ENCODE results near the gene FEN1.
A peak's percentile ranks its signal among the peaks of the same experiment; 100 is the strongest.

The FEN1 gene

DNA sequence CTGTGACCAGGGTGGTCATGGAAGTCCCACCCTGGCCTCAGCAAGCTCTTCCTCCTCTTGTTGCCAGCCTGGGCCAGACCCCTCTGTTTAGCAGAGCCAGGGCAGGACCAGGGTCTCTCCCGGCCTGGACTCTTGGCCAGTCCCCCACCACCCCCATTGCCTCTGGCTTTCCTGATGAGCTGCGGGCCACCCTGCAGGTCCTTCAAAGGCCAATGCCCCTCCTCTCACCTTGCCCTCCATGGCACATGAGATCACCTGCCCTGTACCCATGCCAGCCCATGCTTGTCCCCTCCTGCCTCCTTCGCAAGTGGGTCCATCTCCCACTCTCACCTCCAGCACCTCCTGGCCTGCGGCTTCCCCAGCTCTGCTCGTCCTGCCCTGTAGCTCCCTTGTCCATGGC, 45.8 kb downstream of the FEN1 start:
- DNase-seq = no peak

DNA sequence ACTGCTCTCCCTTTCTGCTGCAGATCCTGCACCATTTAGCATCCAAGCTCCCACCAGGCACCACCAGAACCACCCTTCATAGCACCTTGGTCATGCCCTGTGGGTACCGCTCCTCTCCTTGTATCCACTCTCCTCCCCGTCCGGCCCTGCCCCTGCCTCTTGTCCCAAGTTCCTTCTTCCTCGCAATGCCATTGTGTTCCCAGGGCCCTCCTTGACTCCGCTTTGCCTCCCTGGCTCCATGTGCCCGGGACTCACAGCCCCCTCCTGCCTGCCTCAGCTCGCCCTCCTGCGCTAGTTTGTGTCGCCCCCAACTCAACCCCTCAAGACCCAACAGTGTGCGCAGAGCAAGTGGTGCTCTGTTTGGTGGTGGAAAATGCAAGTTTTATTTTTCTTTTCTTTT, 46.2 kb downstream of the FEN1 start:
- no peak for DNase-seq

DNA sequence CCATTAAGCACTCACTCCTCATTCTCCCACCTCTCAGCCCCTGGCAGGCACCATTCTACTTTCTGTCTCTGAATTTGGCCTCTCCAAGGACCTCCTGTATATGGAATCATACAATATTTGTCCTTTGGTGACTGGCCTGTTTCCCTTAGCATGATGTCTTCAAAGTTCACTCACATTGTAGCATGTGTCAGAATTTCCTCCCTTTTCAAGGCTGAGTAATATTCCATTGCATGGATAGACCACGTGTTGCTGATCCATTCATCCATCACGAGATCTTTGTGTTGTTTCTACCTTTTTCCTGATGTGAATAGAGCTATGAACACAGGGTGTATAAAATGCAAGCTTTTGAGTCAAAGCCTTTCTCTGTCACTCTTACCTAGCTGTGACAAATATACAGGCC, 47.0 kb downstream of the FEN1 start:
- no peak for DNase-seq

DNA sequence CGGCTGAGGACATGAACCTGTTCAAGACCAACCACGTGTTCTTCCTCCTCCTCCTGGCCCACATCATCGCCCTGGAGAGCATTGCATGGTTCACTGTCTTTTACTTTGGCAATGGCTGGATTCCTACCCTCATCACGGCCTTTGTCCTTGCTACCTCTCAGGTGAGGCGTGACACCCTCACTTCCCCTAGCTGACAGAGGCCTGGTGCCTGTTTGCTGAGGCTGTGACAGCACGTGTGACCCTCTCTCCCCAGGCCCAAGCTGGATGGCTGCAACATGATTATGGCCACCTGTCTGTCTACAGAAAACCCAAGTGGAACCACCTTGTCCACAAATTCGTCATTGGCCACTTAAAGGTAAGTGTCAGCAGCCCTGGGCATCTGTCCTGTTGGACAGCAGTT, 47.7 kb downstream of the FEN1 start:
- DNase-seq = no peak

DNA sequence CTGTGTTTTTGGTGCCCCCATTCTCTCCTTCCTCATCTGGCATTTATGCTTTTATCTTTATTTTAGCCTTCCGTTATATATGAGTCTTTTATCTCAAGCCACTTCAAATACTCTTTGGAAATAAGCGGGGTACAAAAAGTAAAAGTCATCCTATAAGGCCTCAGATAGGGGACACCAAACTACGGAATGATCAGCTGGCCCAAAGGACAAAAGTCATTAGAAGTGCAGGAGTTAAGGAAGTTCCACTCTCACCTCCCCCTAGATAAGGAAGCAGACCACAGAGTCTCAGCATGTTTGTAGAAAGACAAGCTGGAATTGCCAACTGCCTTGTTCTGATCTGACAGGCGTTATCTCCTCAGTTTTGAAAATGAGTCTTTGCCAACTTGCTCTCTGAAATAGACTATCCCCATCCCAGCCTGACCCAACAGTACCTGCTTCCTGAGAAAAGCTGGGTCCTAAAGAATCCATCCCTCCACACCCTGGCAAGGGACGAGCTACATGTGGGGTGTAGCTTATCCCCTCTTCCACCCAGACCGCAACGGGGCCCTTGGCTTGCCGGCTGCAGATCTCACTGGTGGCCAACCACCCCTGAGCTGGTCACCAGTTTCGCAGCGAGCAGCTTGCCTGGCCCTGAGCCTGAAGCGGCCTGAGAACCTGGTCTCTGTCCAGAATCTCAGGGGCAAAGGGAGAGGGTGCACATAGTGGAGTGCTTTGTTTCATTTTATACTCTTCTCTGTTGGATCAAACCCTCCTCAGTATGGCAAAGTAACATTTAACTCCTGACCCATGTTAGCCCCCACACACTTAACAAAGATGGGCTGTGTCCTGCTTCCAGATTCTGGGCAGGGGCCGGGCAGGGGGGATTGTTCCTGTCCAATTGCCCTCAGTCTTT, 49.2 kb downstream of the FEN1 start:
- DNase-seq = peak in 32 of 56 donors; percentile 11 to 73 (median 44)

DNA sequence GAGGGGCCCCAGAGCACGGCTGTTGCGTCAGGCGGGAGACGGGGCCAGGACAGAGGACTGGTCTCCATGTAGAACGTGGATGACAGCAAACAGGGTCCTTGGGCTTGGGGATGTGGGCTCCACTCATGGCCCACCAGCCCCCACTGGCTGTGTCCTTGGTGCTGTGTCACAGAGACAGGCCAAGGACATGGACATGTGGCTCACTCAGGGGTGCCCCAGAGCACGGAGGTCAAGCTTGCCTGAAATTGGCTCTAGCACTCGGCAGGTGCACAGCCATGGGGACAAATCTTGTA, 49.8 kb downstream of the FEN1 start:
- DNase-seq = no peak

DNA sequence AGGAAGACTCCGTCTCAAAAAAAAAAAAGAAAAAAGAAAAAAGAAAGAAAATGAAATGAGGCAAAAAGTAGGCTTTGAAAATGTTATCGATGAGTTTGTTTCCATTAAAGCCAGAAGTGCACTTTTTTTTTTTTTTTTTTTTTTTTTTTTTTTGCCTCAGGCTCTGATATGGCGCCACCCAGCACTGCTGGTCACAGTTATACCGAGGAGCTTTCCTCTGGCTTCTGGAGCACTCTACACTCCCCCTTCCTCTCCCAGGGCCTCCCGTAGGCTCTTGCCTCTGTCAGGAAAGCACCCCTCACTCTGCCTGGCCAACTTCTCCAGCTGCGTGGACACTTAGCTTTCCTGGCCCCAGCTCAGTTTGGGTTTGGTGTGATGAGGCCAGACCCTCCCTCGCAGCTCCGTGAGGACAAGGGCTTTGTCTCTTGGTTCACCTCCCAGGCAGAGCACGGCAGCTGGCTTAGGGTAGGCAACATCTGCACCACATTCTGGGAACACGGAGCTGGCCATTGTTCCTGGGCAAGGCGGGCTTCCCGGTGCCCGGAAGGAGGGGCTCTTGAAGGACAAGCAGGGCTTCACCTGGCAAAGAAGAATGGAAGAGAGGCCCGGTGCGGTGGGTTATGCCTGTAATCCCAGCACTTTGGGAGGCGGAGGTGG, 52.3 kb downstream of the FEN1 start:
- DNase-seq = no peak

DNA sequence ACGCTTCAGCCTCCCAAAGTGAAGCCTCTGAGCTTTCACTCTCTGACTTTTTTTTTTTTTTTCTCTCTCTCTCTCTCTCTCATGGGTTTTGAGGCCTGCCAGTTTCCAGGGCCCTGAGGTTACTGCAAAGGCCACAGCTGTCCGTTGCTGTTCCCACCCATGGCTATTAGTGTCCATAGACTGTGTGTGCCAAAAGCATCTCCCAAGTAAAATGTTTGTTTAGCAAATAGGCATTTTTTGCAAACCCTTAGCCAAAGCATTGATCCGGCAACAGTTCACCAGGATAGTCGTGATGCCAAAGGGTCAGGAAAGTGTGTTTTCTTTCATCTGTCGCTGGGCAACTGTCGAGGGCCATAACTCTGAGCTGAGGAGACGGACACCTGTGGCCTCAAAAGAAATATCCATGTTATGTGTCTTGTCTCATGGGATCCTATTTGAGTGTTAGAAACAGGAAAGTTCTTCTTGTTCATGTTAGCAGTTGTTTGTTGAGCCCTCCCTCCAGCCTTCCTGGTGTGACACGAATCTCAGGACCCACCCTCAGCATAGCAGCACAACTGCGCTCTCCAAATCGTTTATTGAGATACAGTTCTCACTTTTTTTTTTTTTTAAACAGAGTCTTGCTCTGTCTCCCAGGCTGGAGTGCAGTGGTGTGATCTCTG, 53.8 kb downstream of the FEN1 start:
- no peak for DNase-seq
